Measurements from ENCODE around the gene ZBED6. TPM values are rescaled to one million over a fixed set of nuclear protein-coding genes. Genes with fewer than 3 reads are reported as not detected.

ZBED6 gene
- total and polyA plus RNA-seq, 2 donors (not counting 1 experiment from before 2014, with no cell fraction given) = 2.8 to 40.0 TPM

DNA sequence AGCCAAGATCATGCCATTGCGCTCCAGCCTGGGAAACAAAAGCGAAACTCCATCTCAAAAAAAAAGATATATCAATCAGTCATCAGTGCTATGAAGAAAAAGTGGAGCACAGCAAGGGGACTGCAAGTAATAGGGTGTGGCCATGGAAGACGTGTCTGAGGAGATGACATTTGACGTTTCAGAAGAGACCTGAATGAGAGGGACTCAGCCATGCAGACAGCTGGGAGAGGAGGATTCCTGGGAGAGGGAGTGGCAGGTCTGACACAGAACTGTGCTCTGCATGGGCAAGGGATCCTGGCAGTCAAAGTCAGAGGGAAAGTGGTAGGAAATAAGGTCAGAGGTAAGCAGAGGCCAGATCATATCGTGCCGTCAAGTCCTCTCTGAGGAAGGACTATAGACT lies 27.2 kb upstream of the ZBED6 start:
- Histone ChIP-seq H2AFZ (ENCODE audit: insufficient read depth, low read depth, low read length, poor library complexity, severe bottlenecking) (no peak overlapping the region), H4K20me1 (ENCODE audit: control insufficient read depth, insufficient read depth, low read length, poor library complexity, severe bottlenecking) (no peaks in the 10 kb centered on the region), H3K4me1 (ENCODE audit: control insufficient read depth in 2 of 2, insufficient read depth in 2 of 2, low read length in 2 of 2) (peaks cover 14 to 31% of the 10 kb centered on the region in 2 donors), H3K27me3 (replicated peaks in 1 of 4; ENCODE audit: control extremely low read depth in 1 of 4, control insufficient read depth in 3 of 4, insufficient read depth in 4 of 4, low read length in 3 of 4) (peaks cover 0 to 2% (median 0%) of the 10 kb centered on the region in 4 experiments), H3K27ac (ENCODE audit: low read length in 2 of 2) (peak overlapping the region in 1 of 2 donors; percentile 33), H3K4me2 (replicated peaks; ENCODE audit: low read depth, low read length, poor library complexity, severe bottlenecking) (no peak overlapping the region), H3K9me3 (ENCODE audit: control extremely low read depth in 1 of 3, control insufficient read depth in 2 of 3, insufficient read depth in 1 of 3, low read length in 2 of 3) (no peaks in the 10 kb centered on the region), H3K9ac (ENCODE audit: low read length) (no peak overlapping the region), H3K79me2 (ENCODE audit: control insufficient read depth, insufficient read depth, low read length) (peaks cover 17% of the 10 kb centered on the region), H3K4me3 (ENCODE audit: control extremely low read depth in 1 of 5, extremely low read depth in 1 of 5, insufficient read depth in 1 of 5, low read depth in 2 of 5, low read length in 4 of 5) (no peak overlapping the region), H3K36me3 (replicated peaks in 1 of 2; ENCODE audit: control extremely low read depth in 1 of 2, control insufficient read depth in 1 of 2, extremely low read depth in 1 of 2, insufficient read depth in 2 of 2, low read length in 1 of 2) (peaks cover 0 to 21% of the 10 kb centered on the region in 2 experiments)
- TF ChIP-seq EZH2 (IDR thresholded peaks at IDR 0.05; ENCODE audit: borderline replicate concordance, insufficient read depth, low read depth, low read length, poor library complexity, severe bottlenecking) (no peak), CTCF (IDR thresholded peaks at IDR 0.05) (no peak)
- DNase-seq (no peak), ATAC-seq (ENCODE audit: low read depth) (no peak)
- POLR2A ChIA-PET = no interaction called here
- H3K27me3 Mint-ChIP-seq = no peaks in the 10 kb centered on the region
- H3K4me1 Mint-ChIP-seq = peaks cover 34% of the 10 kb centered on the region
- H3K4me3 Mint-ChIP-seq = peak overlapping the region; percentile 2
- peak overlapping the region; percentile 47 for H3K27ac Mint-ChIP-seq
- intact Hi-C loops (cut with micrococcal nuclease) = loop anchor here (5.0 kb wide), 1 partner anchor 141 kb away; the partner anchor contains the start of gene ATP2B4
- 91% methylated on average over 4 of the region's 6 CpGs for WGBS (ENCODE audit: insufficient coverage)
- CTCF ChIA-PET = no interaction called here
- no peaks in the 10 kb centered on the region for H3K9me3 Mint-ChIP-seq (ENCODE audit: insufficient read depth)

DNA sequence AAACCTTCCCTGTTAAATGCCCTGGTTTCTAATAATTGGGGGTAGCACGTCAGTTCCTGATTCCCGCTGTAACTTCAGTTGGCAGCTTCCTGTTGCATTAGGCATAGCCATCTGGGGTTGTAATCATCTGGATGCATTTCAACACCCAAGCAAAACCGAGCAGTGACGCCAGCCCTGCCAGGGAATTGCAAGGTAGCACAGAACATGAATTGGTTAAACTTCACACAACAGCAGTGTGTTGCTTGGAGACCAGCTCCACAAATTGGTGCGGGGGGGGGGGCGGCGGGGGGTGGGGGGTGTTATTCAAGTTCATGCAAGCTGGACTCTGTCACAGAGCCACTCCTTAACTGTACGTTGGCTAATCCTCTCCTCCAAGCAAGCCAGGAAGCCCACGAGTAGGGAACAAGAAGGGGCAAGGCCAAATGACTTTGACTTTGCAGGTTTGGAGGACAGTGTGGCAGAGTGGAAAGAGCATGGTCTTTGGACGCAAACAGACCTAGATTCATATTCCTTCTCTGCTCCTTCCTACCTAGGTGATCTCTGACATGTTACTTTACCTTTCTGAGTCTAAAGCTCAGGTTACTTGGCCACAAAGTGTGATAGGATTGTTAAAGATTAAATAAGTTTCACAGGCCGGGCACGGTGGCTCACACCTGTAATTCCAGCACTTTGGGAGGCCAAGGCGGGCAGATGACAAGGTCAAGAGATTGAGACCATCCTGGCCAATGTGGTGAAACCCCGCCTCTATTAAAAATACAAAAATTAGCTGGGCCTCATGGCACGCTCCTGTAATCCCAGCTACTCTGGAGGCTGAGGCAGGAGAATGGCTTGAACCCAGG lies 25.7 kb upstream of the ZBED6 start:
- H3K4me3 ChIP-seq (ENCODE audit: control extremely low read depth in 1 of 5, extremely low read depth in 1 of 5, insufficient read depth in 1 of 5, low read depth in 2 of 5, low read length in 4 of 5) = no peak overlapping the region
- no peak overlapping the region for H2AFZ ChIP-seq (ENCODE audit: insufficient read depth, low read depth, low read length, poor library complexity, severe bottlenecking)
- peaks cover 4 to 30% of the 10 kb centered on the region in 2 experiments for H3K36me3 ChIP-seq (replicated peaks in 1 of 2; ENCODE audit: control extremely low read depth in 1 of 2, control insufficient read depth in 1 of 2, extremely low read depth in 1 of 2, insufficient read depth in 2 of 2, low read length in 1 of 2)
- no peaks in the 10 kb centered on the region for H4K20me1 ChIP-seq (ENCODE audit: control insufficient read depth, insufficient read depth, low read length, poor library complexity, severe bottlenecking)
- peaks cover 0 to 2% (median 0%) of the 10 kb centered on the region in 4 experiments for H3K27me3 ChIP-seq (replicated peaks in 1 of 4; ENCODE audit: control extremely low read depth in 1 of 4, control insufficient read depth in 3 of 4, insufficient read depth in 4 of 4, low read length in 3 of 4)
- CTCF ChIA-PET = no interaction called here
- TF ChIP-seq CTCF (IDR thresholded peaks at IDR 0.05) (no peak), EZH2 (IDR thresholded peaks at IDR 0.05; ENCODE audit: borderline replicate concordance, insufficient read depth, low read depth, low read length, poor library complexity, severe bottlenecking) (no peak)
- DNase-seq (no peak), ATAC-seq (ENCODE audit: low read depth) (no peak)
- H3K4me2 ChIP-seq (replicated peaks; ENCODE audit: low read depth, low read length, poor library complexity, severe bottlenecking) = no peak overlapping the region
- POLR2A ChIA-PET = no interaction called here
- peaks cover 4 to 17% of the 10 kb centered on the region in 2 donors for H3K4me1 ChIP-seq (ENCODE audit: control insufficient read depth in 2 of 2, insufficient read depth in 2 of 2, low read length in 2 of 2)
- H3K9me3 ChIP-seq (ENCODE audit: control extremely low read depth in 1 of 3, control insufficient read depth in 2 of 3, insufficient read depth in 1 of 3, low read length in 2 of 3) = no peaks in the 10 kb centered on the region
- Mint-ChIP-seq H3K27me3 (no peaks in the 10 kb centered on the region), H3K4me1 (peaks cover 22% of the 10 kb centered on the region), H3K9me3 (ENCODE audit: insufficient read depth) (no peaks in the 10 kb centered on the region), H3K4me3 (no peak overlapping the region), H3K27ac (no peak overlapping the region)
- no peak overlapping the region for H3K27ac ChIP-seq (ENCODE audit: low read length in 2 of 2)
- H3K79me2 ChIP-seq (ENCODE audit: control insufficient read depth, insufficient read depth, low read length) = peaks cover 17% of the 10 kb centered on the region
- intact Hi-C loops (cut with micrococcal nuclease) = loop anchor here (5.0 kb wide), 1 partner anchor 142 kb away; the partner anchor contains the start of gene ATP2B4
- H3K9ac ChIP-seq (ENCODE audit: low read length) = no peak overlapping the region
- 67% methylated on average over 6 of the region's 15 CpGs for WGBS (ENCODE audit: insufficient coverage)
